Measurements from ENCODE around the gene C10orf53. TPM values are rescaled to one million over a fixed set of nuclear protein-coding genes. Genes with fewer than 3 reads are reported as not detected.

Gene C10orf53
- total RNA-seq, 6 experiments from 2014 or later = not detected

- Histone ChIP-seq H3K9me3 (no peaks in the 10 kb centered on the region), H3K4me1 (no peaks in the 10 kb centered on the region), H3K27ac (no peak overlapping the region), H3K4me3 (no peak overlapping the region), H3K36me3 (peaks cover 0 to 43% (median 13%) of the 10 kb centered on the region in 4 donors), H3K27me3 (no peaks in the 10 kb centered on the region)
- no peak for ATAC-seq
- WGBS (ENCODE audit: insufficient coverage, low coverage, low lambda C conversion rate, missing lambda C conversion rate) = 92% methylated on average over 2 of the region's 10 CpGs
- TF ChIP-seq CTCF (IDR thresholded peaks at IDR 0.05) = no peak
- no peak for TF ChIP-seq POLR2A (IDR thresholded peaks at IDR 0.05)
- DNase-seq = no peak
- intact Hi-C loops (cut with DNase I) = no loop called here
These were observed 59.3 kb downstream of the C10orf53 start for GRCh38 chr10:49738616-49739360.

GRCh38 chr10:49739426-49739825 is 60.0 kb downstream of the C10orf53 start:
- Histone ChIP-seq H3K4me3 (no peak overlapping the region), H3K4me1 (no peaks in the 10 kb centered on the region), H3K9me3 (no peaks in the 10 kb centered on the region), H3K27me3 (no peaks in the 10 kb centered on the region), H3K36me3 (peaks cover 0 to 49% (median 18%) of the 10 kb centered on the region in 4 donors), H3K27ac (no peak overlapping the region)
- TF ChIP-seq CTCF (IDR thresholded peaks at IDR 0.05) = no peak
- TF ChIP-seq POLR2A (IDR thresholded peaks at IDR 0.05) = no peak
- 68% methylated on average over 4 of the region's 14 CpGs for WGBS (ENCODE audit: insufficient coverage, low coverage, low lambda C conversion rate, missing lambda C conversion rate)
- no peak for DNase-seq
- no peak for ATAC-seq
- intact Hi-C loops (cut with DNase I) = no loop called here

GRCh38 chr10:49740346-49741107 is 61.1 kb downstream of the C10orf53 start:
- intact Hi-C loops (cut with DNase I) = no loop called here
- H3K4me1 ChIP-seq = no peaks in the 10 kb centered on the region
- H3K27me3 ChIP-seq = no peaks in the 10 kb centered on the region
- H3K36me3 ChIP-seq = peaks cover 0 to 55% (median 24%) of the 10 kb centered on the region in 4 donors
- no peak overlapping the region for H3K4me3 ChIP-seq
- ATAC-seq = no peak
- H3K27ac ChIP-seq = no peak overlapping the region
- no peak for DNase-seq
- no CpG with 5 or more reads among the region's 16 CpGs for WGBS (ENCODE audit: insufficient coverage, low coverage, low lambda C conversion rate, missing lambda C conversion rate)
- no peaks in the 10 kb centered on the region for H3K9me3 ChIP-seq
- TF ChIP-seq CTCF (IDR thresholded peaks at IDR 0.05) (no peak), POLR2A (IDR thresholded peaks at IDR 0.05) (no peak)

- DNase-seq (no peak), ATAC-seq (no peak)
- Histone ChIP-seq H3K27me3 (no peaks in the 10 kb centered on the region), H3K4me1 (no peaks in the 10 kb centered on the region), H3K27ac (no peak overlapping the region), H3K9me3 (no peaks in the 10 kb centered on the region), H3K36me3 (peaks cover 0 to 55% (median 25%) of the 10 kb centered on the region in 4 donors), H3K4me3 (no peak overlapping the region)
- no peak for TF ChIP-seq CTCF (IDR thresholded peaks at IDR 0.05)
- TF ChIP-seq POLR2A (IDR thresholded peaks at IDR 0.05) = no peak
- intact Hi-C loops (cut with DNase I) = no loop called here
- no CpG with 5 or more reads among the region's 7 CpGs for WGBS (ENCODE audit: insufficient coverage, low coverage, low lambda C conversion rate, missing lambda C conversion rate)
These were observed 61.9 kb downstream of the C10orf53 start for GRCh38 chr10:49741108-49741995.

Data from right lobe of liver (tissue), 6 donors.